ENCODE results near the gene MYRIP. TPM values are rescaled to one million over a fixed set of nuclear protein-coding genes. Genes with fewer than 3 reads are reported as not detected.

Gene MYRIP
- total and polyA plus RNA-seq, 10 donors = 1.5 to 35.2 (median 16.2) TPM

DNA sequence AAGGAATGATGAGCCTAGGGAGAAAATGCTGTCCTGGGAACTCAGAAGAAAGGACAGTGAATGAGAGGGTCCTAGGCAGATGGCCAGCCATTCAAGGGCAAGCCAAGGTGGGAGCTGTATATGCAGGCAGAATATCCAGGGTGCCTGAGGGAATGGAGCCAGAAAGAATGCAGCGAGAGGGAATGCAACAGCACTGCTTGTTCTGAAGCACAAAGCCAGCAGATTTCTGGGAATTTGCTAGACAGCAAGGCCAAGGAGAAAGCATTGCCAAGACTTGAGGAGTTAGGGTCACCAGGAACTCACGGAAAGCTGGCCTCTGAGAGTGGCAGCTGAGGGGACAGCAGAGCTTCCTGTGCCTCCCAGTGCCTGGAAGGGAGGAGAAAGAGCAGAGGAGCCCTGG lies 200.6 kb downstream of the MYRIP start:
- Histone ChIP-seq H3K27ac (no peak overlapping the region), H3K9me3 (no peaks in the 10 kb centered on the region)

DNA sequence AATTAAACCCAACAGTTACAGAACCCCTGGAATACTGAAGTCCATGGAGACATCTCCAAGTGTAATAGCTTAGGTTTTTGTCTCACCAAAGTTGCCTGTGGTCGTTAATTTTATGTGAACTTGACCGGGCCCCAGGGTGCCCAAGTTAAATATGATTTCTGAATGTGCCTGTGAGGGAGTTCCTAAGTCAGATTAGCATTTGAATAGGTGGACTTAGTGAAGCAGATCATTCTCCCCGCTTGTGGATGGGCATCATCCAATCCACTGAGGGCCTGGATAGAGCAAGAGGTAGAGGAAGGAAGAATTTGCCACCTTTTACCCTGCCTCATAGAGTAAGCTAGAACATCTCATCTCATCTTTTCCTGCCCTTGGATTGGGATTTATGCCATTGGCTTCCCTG lies 203.0 kb downstream of the MYRIP start:
- no peak for DNase-seq
- H3K9me3 ChIP-seq = no peaks in the 10 kb centered on the region
- H3K36me3 ChIP-seq = no peaks in the 10 kb centered on the region
- no peaks in the 10 kb centered on the region for H3K4me1 ChIP-seq
- H3K27me3 ChIP-seq (replicated peaks in 1 of 7) = no peaks in the 10 kb centered on the region
- no peak for TF ChIP-seq POLR2AphosphoS5 (IDR thresholded peaks at IDR 0.05)
- TF ChIP-seq, protein P1, sequence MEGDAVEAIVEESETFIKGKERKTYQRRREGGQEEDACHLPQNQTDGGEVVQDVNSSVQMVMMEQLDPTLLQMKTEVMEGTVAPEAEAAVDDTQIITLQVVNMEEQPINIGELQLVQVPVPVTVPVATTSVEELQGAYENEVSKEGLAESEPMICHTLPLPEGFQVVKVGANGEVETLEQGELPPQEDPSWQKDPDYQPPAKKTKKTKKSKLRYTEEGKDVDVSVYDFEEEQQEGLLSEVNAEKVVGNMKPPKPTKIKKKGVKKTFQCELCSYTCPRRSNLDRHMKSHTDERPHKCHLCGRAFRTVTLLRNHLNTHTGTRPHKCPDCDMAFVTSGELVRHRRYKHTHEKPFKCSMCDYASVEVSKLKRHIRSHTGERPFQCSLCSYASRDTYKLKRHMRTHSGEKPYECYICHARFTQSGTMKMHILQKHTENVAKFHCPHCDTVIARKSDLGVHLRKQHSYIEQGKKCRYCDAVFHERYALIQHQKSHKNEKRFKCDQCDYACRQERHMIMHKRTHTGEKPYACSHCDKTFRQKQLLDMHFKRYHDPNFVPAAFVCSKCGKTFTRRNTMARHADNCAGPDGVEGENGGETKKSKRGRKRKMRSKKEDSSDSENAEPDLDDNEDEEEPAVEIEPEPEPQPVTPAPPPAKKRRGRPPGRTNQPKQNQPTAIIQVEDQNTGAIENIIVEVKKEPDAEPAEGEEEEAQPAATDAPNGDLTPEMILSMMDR (IDR thresholded peaks at IDR 0.05 in 8 of 11, conservative IDR thresholded peaks at IDR 0.05 in 3 of 11) = no peak
- 80 to 90% (median 85%) methylated on average over 3 of the region's 3 CpGs for WGBS, 5 donors
- intact Hi-C loops (cut with DNase I; ENCODE audit: low total_unique reads) = no loop called here
- H3K4me3 ChIP-seq = no peak overlapping the region
- H3K27ac ChIP-seq = no peak overlapping the region

More for the DNA sequence above, 200.6 kb downstream of the MYRIP start:
- Histone ChIP-seq H3K4me1 (no peaks in the 10 kb centered on the region), H3K27me3 (replicated peaks in 1 of 7) (no peaks in the 10 kb centered on the region), H3K36me3 (no peaks in the 10 kb centered on the region), H3K4me3 (no peak overlapping the region)
- 73 to 80% (median 74%) methylated on average over 2 of the region's 2 CpGs for WGBS, 5 donors
- intact Hi-C loops (cut with DNase I; ENCODE audit: low total_unique reads) = no loop called here
- TF ChIP-seq, protein P1 (IDR thresholded peaks at IDR 0.05 in 8 of 11, conservative IDR thresholded peaks at IDR 0.05 in 3 of 11) = no peak
- no peak for TF ChIP-seq POLR2AphosphoS5 (IDR thresholded peaks at IDR 0.05)
- no peak for TF ChIP-seq POLR2A (IDR thresholded peaks at IDR 0.05)
- no peak for DNase-seq

DNA sequence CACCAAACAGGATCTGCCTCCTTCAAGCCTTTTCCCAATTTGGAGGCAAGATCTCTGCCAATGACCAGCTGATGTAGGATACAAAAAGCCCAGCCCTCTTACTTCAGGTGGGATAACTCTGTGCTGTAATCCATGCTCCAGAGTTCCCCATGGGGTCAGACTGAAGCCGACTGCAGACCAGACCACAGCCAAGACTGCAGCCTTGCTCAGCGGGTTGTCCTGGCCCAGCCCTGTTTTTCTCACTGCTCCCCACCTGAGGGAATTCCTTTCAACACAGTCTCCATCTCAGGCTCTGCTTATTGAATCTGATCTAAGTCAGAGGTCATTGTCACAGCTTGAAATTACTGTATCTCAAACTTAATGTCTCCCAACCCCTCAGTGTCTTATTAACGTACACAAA lies 207.0 kb downstream of the MYRIP start:
- intact Hi-C loops (cut with DNase I; ENCODE audit: low total_unique reads) = no loop called here
- Histone ChIP-seq H3K27ac (no peak overlapping the region), H3K9me3 (no peaks in the 10 kb centered on the region), H3K27me3 (replicated peaks in 1 of 7) (no peaks in the 10 kb centered on the region), H3K4me3 (no peak overlapping the region), H3K4me1 (no peaks in the 10 kb centered on the region), H3K36me3 (no peaks in the 10 kb centered on the region)
- DNase-seq = no peak
- TF ChIP-seq POLR2A (IDR thresholded peaks at IDR 0.05) (no peak), POLR2AphosphoS5 (IDR thresholded peaks at IDR 0.05) (no peak)
- TF ChIP-seq, protein P1 (IDR thresholded peaks at IDR 0.05 in 8 of 11, conservative IDR thresholded peaks at IDR 0.05 in 3 of 11) = no peak
- WGBS, 5 donors = 60 to 91% (median 87%) methylated on average over 3 of the region's 3 CpGs

DNA sequence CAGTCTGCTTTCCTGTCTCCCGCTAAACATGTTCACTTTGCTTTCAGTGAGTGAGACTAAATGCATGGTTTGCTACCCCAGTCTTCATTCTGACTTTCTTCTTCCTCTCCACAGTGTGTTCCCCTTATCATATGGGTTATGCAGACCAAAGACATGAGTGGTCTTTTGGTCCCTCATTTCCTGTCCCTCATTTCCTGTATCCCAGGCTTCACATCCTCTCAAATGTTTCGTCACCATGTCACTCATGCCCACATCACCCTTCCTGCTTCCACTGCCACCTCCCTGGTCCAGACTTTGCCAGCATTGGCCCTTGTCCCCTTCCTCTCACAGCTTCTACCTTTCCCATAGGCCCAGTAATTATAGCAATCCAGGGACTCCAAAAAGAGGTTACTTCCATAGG lies 209.0 kb downstream of the MYRIP start:
- intact Hi-C loops (cut with DNase I; ENCODE audit: low total_unique reads) = no loop called here
- TF ChIP-seq, protein P1 (IDR thresholded peaks at IDR 0.05 in 8 of 11, conservative IDR thresholded peaks at IDR 0.05 in 3 of 11) = no peak
- TF ChIP-seq POLR2AphosphoS5 (IDR thresholded peaks at IDR 0.05) = no peak
- no peak for TF ChIP-seq POLR2A (IDR thresholded peaks at IDR 0.05)
- no peak for DNase-seq
- WGBS, 5 donors = 57 to 74% (median 61%) methylated on average over 2 of the region's 2 CpGs
- H3K4me1 ChIP-seq = no peaks in the 10 kb centered on the region
- H3K4me3 ChIP-seq = no peak overlapping the region
- no peaks in the 10 kb centered on the region for H3K36me3 ChIP-seq
- H3K27me3 ChIP-seq (replicated peaks in 1 of 7) = no peaks in the 10 kb centered on the region
- H3K27ac ChIP-seq = no peak overlapping the region
- no peaks in the 10 kb centered on the region for H3K9me3 ChIP-seq
